NCI-H526 treated with DMSO at 0.1 percent for 48 hours (cell line): ENCODE measurements around the gene PRSS12.

ENCODE experiments used
- DNase-seq: peaks from one replicate; lab custom pipeline; 2025; lab: John Stamatoyannopoulos, UW

The PRSS12 gene

DNA sequence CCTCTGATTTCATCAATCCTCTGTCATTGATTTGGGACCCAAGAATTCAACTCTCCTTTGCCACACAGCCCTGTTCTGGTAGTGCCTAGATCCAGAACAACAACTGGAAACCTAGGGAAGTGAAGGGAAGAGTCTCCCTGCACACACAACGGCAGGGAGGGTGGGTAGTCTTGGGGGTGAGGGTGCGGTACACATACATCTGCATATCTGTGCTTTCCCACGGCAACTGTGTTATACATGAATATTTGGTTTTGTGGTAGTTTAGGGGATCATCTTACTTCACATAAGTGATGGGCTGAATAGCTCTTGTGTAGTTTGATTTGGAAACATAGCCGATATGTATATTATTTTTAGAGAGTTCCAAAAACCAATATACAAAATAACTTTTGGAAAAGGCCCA is 3.3 kb upstream of the PRSS12 start:
- no peak for DNase-seq

- DNase-seq = no peak
Observed at GRCh38 chr4:118354913-118355312, 2.1 kb upstream of the PRSS12 start.

DNA sequence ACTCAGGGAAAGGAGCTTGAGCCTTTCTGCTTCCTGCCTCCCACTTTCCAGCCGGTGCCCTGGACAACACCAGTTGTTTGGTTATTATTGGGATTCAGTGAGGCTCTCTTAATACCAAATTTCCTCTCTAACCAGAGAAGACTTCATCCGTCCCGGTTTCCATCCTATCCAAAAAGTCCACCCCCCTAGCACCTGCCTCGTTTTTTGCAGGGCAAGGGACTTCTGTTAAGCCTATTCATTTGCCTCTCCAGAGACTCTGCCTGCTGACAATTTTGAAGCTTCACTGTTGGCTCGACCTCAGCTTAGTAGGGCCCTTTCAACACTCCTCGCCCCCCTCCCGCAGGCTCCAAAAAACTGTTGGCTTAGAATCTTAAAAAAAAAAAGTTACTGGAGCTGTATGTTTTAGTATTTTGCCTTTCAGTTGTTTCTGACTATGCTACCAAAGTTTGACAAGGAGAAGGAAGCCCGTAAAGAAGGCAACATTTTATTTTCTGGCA is 779 bp upstream of the PRSS12 start:
- no peak for DNase-seq

- peak; percentile 34 for DNase-seq
Observed at GRCh38 chr4:118351851-118352827, 664 bp downstream of the PRSS12 start.

DNA sequence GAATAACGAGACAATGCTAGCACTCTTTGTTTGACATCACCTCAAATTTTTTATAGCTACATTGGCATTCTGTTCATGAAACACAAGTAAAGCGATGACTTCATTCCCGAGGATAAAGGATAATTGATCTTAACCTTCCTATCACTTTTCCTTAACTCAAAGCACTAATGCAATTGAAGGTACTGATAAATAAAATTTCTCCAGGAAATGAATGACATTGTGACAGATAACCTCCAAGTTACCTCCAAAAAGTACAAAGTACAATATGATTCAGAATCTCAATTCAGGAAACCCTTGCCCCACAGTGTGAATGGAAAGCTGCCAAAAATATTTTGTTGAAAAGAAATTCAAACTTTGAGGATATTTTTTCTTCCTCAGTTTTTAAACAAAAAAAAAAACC is 1.8 kb downstream of the PRSS12 start:
- DNase-seq = no peak

- DNase-seq = peak; percentile 30
Observed at GRCh38 chr4:118348886-118349285, 3.9 kb downstream of the PRSS12 start.

DNA sequence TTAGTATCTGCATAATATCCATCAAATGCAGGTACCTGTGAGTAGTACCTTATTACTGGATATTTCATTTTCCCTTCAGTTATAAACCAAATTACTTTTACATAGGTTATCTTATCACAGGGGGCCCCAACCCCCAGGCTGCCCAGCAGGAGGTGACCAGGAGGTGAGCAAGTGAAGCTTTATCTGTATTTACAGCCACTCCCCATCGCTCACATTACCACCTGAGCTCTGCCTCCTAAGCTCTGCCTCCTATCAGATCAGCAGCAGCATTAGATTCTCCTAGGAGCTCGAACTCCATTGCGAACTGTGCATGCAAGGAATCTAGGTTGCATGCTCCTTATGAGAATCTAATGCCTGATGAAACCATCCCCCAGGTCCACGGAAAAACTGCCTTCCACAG is 6.3 kb downstream of the PRSS12 start:
- DNase-seq = no peak

- no peak for DNase-seq
Observed at GRCh38 chr4:118345813-118346212, 7.0 kb downstream of the PRSS12 start.

- DNase-seq = peak; percentile 20
Observed at GRCh38 chr4:118344801-118345200, 8.0 kb downstream of the PRSS12 start.

DNA sequence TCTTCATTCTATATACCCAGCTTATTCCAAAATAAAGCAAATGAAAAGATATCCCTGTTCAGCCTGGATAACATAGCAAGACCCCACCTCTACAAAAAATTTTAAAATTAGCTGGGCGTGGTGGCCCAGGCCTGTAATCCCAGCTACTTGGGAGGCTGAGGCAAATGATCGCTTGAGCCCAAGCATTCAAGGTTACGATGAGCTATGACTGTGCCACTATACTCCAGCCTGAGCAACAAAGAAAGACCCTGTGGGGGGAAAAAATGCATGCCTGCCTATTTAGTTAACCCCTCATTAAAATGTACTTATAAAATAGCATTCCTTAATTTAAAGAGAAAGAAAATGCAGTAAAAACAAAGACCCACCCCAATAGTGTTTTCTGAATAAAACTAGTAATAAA is 9.3 kb downstream of the PRSS12 start:
- no peak for DNase-seq

GRCh38 chr4:118340109-118340508 is 12.7 kb downstream of the PRSS12 start:
- DNase-seq = peak; percentile 89

DNA sequence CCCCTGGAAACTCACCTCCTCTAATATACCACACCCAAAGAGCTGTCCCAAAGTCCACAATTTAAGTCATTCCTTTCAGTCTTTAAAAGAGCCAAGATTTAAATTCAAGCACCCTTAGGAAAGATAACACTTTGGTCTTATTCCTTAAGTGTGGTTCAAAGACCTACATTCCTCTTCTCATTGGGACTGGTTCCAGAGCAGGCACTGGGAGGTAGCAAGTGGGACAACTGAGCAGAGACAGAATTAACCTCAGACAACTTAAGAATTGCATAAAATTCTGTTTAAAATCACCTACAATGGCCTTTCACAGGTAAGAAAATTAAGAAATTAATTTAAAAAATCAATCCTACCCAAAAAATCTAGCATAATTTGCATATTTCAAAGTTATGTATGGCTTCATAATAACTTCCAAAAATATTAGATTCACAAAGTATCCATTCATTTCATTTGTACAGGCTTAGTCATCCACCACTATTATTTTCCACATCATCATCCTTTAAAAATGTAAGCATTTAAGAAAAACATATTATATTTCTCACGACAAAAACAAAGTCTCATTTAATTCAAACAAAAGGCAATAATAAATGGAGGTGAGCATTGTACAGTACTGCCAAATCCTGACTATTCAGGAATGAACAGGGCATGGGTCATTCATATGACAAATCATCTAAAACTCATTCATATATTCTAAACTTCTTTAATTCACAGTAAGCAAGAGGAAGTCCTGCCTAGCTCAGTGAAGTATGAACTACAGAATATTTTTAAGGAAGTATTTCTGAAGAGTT is 13.6 kb downstream of the PRSS12 start:
- DNase-seq = no peak

DNA sequence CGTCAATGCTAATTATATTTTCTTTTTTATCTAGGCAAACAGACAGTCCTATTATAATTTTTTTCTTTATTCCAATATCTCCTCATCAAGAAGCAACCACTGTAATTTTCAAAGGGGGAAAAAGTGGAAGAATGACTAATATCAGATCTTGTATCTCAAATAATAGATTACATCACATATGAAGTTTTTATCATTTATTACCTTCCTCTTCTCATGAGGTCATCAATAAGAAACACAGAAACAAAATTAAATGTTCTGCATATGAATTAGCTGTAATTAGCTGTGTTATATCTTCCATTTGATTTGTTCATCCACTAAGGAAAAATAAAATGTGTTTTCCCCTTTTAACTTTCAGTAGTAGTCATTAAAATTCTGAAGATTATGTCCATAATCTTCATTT is 14.3 kb downstream of the PRSS12 start:
- no peak for DNase-seq

- DNase-seq = no peak
Observed at GRCh38 chr4:118337954-118338353, 14.8 kb downstream of the PRSS12 start.

- DNase-seq = no peak
Observed at GRCh38 chr4:118335774-118336173, 17.0 kb downstream of the PRSS12 start.

DNA sequence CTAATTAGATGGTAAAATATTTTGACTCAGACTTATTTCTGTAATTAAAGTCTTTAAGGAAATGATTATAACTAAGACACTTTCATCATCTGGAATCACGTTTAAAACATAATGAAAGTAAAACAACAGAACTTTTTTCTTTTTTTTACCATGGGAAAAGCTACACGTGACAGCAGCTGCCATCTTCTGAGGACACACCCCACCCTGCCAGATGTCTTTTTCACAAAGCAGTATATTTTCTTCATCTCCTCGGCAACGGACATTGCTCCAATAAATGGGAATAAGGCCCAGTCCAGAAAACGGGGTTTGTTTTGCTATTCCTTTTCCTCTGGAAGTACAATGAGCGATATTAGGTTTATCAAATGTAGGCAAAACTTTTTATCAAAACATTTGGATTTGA is 17.5 kb downstream of the PRSS12 start:
- no peak for DNase-seq

- no peak for DNase-seq
Observed at GRCh38 chr4:118331352-118331751, 21.5 kb downstream of the PRSS12 start.

GRCh38 chr4:118329849-118330248 is 23.0 kb downstream of the PRSS12 start:
- no peak for DNase-seq

DNA sequence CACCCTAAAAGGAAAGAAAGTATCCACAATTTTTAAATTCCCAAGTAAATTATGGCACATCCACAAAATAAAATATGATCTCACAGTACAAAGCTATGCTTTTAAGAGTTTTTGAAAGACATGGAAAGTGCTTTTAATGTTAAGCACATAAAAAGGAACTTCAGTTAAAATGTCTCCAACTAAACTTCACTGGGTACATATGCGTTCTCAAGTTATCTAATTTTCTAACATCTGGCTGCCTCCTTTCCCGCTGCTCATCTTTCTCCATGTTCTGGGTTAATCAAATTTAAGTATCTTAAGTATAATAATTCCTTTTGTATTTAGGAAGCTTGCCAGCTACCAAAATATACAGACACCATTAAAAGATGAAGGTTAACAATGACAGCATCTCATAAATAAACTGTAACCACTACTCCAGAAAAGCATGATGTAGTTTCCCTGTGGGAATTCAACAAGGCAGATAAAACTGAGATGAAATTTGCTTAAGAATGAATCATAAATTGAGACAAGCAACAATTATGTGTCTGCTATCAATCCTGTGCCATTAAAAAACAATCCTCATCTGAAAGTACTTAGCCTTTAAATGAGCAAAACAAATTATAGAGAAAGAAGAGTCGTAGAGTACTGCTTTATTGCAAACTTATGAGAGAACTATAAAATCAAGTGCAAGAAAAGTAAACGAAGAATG is 25.1 kb downstream of the PRSS12 start:
- DNase-seq = no peak

- no peak for DNase-seq
Observed at GRCh38 chr4:118326585-118326984, 26.2 kb downstream of the PRSS12 start.

DNA sequence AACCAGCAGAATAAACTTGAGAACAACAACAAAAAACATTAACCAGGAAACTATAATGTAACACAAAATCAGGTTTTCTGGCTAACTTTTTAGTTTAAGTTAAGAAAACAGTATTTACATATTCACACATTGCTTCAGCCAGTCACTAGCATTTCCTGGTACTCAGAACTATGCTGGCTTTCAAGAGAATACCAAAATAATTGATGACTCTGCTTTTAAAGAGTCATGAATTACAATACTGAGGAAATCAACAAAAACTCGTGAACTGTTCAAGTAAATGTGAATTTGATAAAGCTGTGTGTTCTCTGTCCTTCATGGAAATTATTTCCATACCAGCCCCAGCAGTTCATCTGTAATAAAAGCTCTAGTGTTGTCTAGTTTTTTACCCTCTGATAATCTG is 27.4 kb downstream of the PRSS12 start:
- DNase-seq = no peak

GRCh38 chr4:118322831-118323502 is 29.8 kb downstream of the PRSS12 start:
- no peak for DNase-seq
